MM.1S (cell line): ENCODE measurements around the gene STK32C.

ENCODE experiments used
- DNase-seq: peaks from one replicate; pipeline ENCODE4 v3.0.0-alpha.2; 2015
- H2AFZ ChIP-seq: fragments of 300-600 bp; sonication (generic); 2 replicates; pipeline ENCODE4 v1.6.0; 2016; ENCODE audit warnings: antibody characterized with exemption, low read length
- H3F3A ChIP-seq: fragments of 300-600 bp; sonication (generic); 2 replicates; pipeline ENCODE4 v1.6.1; 2016; ENCODE audit warnings: mild to moderate bottlenecking, antibody characterized with exemption, low read length, moderate library complexity, mixed read lengths; ENCODE audit not compliant: insufficient read depth
- H3K27ac ChIP-seq: fragments of 300-600 bp; sonication (generic); 2 replicates; pipeline ENCODE4 v1.5.1; 2016; ENCODE audit warnings: mild to moderate bottlenecking, low read length
- H3K27me3 ChIP-seq: fragments of 300-600 bp; sonication (generic); replicated peaks from 2 replicates; pipeline ENCODE4 v1.6.0; 2016; ENCODE audit warnings: low read length; ENCODE audit not compliant: insufficient read depth
- H3K36me3 ChIP-seq: fragments of 300-600 bp; sonication (generic); replicated peaks from 2 replicates; pipeline ENCODE4 v1.6.1; 2016; ENCODE audit warnings: mild to moderate bottlenecking, low read length, mixed read lengths; ENCODE audit not compliant: insufficient read depth
- H3K4me1 ChIP-seq: fragments of 300-600 bp; sonication (generic); 2 replicates; pipeline ENCODE4 v1.6.1; 2016; ENCODE audit warnings: low read length, mixed read lengths
- H3K4me2 ChIP-seq: fragments of 300-600 bp; sonication (generic); 2 replicates; pipeline ENCODE4 v1.6.0; 2016; ENCODE audit warnings: low read depth, low read length
- H3K4me3 ChIP-seq: fragments of 300-600 bp; sonication (generic); 2 replicates; pipeline ENCODE4 v1.5.1; 2016; ENCODE audit warnings: low read length, mixed read lengths
- H3K79me2 ChIP-seq: fragments of 300-600 bp; sonication (generic); 2 replicates; pipeline ENCODE4 v1.6.1; 2016; ENCODE audit warnings: mixed run types, low read length, mixed read lengths
- H3K9ac ChIP-seq: fragments of 300-600 bp; sonication (generic); 2 replicates; pipeline ENCODE4 v1.6.1; 2016; ENCODE audit warnings: low read length, mixed read lengths
- H3K9me2 ChIP-seq: fragments of 300-600 bp; sonication (generic); replicated peaks from 2 replicates; pipeline ENCODE4 v1.6.1; 2016; ENCODE audit warnings: mild to moderate bottlenecking, low read length, mixed read lengths; ENCODE audit not compliant: insufficient read depth
- H3K9me3 ChIP-seq: fragments of 300-600 bp; sonication (generic); replicated peaks from 2 replicates; pipeline ENCODE4 v1.6.1; 2016; ENCODE audit warnings: mild to moderate bottlenecking, low read length, mixed read lengths; ENCODE audit not compliant: insufficient read depth
- H4K20me1 ChIP-seq: fragments of 300-600 bp; sonication (generic); 2 replicates; pipeline ENCODE4 v1.6.1; 2016; ENCODE audit warnings: mild to moderate bottlenecking, low read length, moderate library complexity, mixed read lengths; ENCODE audit not compliant: insufficient read depth
- EZH2 ChIP-seq: fragments of 300-600 bp; sonication (generic); optimal IDR thresholded peaks from 2 replicates; pipeline ENCODE3; 2017; ENCODE audit warnings: low read depth, mild to moderate bottlenecking, antibody characterized with exemption, low read length, mixed read lengths
- EZH2phosphoT487 ChIP-seq: fragments of 300-600 bp; sonication (generic); IDR thresholded peaks from 2 replicates; pipeline ENCODE4 v1.6.1; 2018; ENCODE audit warnings: antibody characterized with exemption, low read length
- TF ChIP-seq, protein P1 (sequence below): fragments of 300-600 bp; sonication (generic); IDR thresholded peaks from 2 replicates; pipeline ENCODE4 v1.5.1; 2016; ENCODE audit warnings: antibody characterized with exemption, low read length, mixed read lengths

STK32C gene

DNA sequence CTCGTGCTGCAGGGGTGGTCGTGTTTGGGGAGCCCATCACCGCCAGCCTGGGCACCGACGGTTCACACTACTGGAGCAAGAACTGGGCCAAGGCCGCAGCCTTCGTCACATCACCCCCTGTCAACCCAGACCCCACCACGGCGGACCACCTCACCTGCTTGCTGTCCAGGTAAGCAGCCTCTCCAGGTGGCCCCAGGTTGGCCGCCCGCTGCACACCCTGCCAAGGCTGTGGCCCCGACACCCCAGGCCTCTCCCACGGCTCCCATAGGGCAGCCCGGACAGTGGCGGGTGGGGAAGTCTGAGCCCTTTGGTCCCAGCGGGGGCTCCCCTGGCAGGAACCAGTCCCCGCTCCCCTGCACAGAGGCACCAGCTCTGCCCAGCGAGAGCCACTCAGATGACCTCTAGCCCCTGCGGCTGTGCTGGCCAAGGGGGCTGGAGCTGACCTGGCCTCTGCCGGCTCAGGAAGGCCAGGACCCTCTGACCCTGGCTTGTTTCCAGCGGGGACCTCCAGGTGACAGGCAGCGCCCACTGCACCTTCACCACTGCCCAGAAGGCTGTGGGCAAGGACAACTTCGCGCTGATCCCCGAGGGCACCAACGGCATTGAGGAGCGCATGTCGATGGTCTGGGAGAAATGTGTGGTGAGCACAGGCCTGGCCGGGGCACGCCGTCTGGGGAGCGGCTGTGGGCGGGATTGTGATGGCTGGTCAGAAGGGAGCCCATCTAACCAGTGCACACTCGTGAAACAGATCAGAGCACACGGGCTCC, 107.2 kb downstream of the STK32C start:
- no peaks in the 10 kb centered on the region for H3K36me3 ChIP-seq
- no peaks in the 10 kb centered on the region; the same call in 1 of the 2 replicates for H3K27me3 ChIP-seq
- no peaks in the 10 kb centered on the region for H3F3A ChIP-seq
- no peak overlapping the region for H2AFZ ChIP-seq
- H3K9ac ChIP-seq, result no peak overlapping the region
- no peak overlapping the region for H3K4me3 ChIP-seq
- no peaks in the 10 kb centered on the region for H3K9me2 ChIP-seq
- no peaks in the 10 kb centered on the region for H3K79me2 ChIP-seq
- TF ChIP-seq, protein P1, sequence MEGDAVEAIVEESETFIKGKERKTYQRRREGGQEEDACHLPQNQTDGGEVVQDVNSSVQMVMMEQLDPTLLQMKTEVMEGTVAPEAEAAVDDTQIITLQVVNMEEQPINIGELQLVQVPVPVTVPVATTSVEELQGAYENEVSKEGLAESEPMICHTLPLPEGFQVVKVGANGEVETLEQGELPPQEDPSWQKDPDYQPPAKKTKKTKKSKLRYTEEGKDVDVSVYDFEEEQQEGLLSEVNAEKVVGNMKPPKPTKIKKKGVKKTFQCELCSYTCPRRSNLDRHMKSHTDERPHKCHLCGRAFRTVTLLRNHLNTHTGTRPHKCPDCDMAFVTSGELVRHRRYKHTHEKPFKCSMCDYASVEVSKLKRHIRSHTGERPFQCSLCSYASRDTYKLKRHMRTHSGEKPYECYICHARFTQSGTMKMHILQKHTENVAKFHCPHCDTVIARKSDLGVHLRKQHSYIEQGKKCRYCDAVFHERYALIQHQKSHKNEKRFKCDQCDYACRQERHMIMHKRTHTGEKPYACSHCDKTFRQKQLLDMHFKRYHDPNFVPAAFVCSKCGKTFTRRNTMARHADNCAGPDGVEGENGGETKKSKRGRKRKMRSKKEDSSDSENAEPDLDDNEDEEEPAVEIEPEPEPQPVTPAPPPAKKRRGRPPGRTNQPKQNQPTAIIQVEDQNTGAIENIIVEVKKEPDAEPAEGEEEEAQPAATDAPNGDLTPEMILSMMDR, result no peak
- no peak for DNase-seq
- H3K4me1 ChIP-seq, result no peaks in the 10 kb centered on the region
- H3K4me2 ChIP-seq, result no peak overlapping the region
- H3K9me3 ChIP-seq, result no peaks in the 10 kb centered on the region
- H4K20me1 ChIP-seq, result no peaks in the 10 kb centered on the region
- H3K27ac ChIP-seq, result no peak overlapping the region

DNA sequence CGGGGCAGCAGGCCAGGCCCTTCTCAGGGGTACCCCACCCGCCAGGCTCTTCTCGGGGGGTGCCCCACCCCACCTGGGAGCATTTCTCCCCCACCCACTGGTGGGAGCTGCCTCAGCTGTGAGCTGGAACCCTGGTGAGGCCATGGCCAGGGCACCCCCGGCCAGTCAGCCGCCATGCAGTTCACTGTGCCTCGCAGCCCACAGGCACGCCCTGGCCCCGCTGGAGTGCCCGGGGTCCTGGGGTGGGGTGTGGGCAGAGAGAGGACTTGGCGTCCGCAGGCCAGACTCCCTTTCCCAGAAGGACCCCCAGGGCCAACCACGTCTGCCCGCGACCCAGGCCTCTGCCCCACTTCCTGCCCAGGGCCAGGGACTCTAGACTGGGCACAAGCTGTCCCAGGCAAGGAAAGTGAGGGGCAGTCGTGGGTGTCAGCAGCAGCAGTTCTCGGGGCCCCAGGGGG, 107.9 kb downstream of the STK32C start:
- H4K20me1 ChIP-seq, result no peaks in the 10 kb centered on the region
- H3K9ac ChIP-seq, result no peak overlapping the region
- no peak overlapping the region for H3K27ac ChIP-seq
- no peaks in the 10 kb centered on the region for H3K79me2 ChIP-seq
- H3K4me2 ChIP-seq, result no peak overlapping the region
- no peaks in the 10 kb centered on the region for H3F3A ChIP-seq
- no peaks in the 10 kb centered on the region for H3K4me1 ChIP-seq
- TF ChIP-seq, protein P1, result no peak
- TF ChIP-seq EZH2 (no peak), EZH2phosphoT487 (no peak)
- no peaks in the 10 kb centered on the region; the same call in 1 of the 2 replicates for H3K27me3 ChIP-seq
- no peak overlapping the region for H2AFZ ChIP-seq
- no peak overlapping the region for H3K4me3 ChIP-seq
- no peaks in the 10 kb centered on the region for H3K36me3 ChIP-seq
- no peaks in the 10 kb centered on the region for H3K9me2 ChIP-seq
- H3K9me3 ChIP-seq, result no peaks in the 10 kb centered on the region
- no peak for DNase-seq

DNA sequence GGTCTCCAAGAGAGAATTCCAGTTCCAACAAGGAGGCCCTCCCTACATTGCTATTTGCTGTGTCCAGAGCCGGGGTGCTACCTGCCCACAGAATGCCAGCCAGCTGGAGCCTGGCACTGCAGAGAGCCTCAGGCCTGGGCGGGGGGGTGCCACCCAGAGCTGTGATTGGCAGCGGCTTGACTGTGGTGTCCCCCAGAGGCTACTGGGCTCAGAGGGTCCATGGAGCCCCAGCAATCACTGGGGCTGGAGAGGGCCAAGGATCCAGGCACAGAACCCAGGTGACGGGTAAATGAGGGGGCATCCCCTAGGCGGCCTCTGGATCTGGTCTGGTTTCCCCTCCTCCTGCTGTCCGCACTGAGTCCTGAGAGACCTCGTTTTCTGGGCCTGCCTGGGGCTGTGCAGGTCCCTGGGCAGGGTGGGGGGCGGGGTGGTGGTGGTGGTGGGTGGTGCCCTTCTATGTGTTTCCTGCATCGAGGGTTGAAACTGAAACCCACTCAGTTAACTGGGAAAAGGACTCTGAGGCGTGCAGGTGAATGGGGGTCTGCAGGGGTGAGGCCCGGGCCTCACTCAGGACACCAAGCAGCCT, 108.4 kb downstream of the STK32C start:
- DNase-seq, result no peak
- no peaks in the 10 kb centered on the region for H3K4me1 ChIP-seq
- no peak overlapping the region for H3K27ac ChIP-seq
- H3K79me2 ChIP-seq, result no peaks in the 10 kb centered on the region
- H3K27me3 ChIP-seq, result no peaks in the 10 kb centered on the region; the same call in 1 of the 2 replicates
- H3K9me2 ChIP-seq, result no peaks in the 10 kb centered on the region
- H4K20me1 ChIP-seq, result no peaks in the 10 kb centered on the region
- H3K4me3 ChIP-seq, result no peak overlapping the region
- TF ChIP-seq EZH2phosphoT487, result no peak
- no peak for TF ChIP-seq EZH2
- TF ChIP-seq, protein P1, result no peak
- H3K9ac ChIP-seq, result no peak overlapping the region
- no peak overlapping the region for H3K4me2 ChIP-seq
- H2AFZ ChIP-seq, result no peak overlapping the region
- H3F3A ChIP-seq, result no peaks in the 10 kb centered on the region
- no peaks in the 10 kb centered on the region for H3K9me3 ChIP-seq
- no peaks in the 10 kb centered on the region for H3K36me3 ChIP-seq
